OCI-LY7 (cell line): ENCODE measurements around the gene ALG8.

Experiments
- EZH2phosphoT487 ChIP-seq: fragments of 200-600 bp; sonication (generic); IDR thresholded peaks from 2 replicates; pipeline ENCODE4 v1.6.1; 2018; ENCODE audit warnings: low read depth, borderline replicate concordance, mild to moderate bottlenecking, mixed run types, antibody characterized with exemption, low read length, moderate library complexity, mixed read lengths
- TF ChIP-seq, protein P1 (sequence below): fragments of 200-600 bp; sonication (generic); conservative IDR thresholded peaks from 2 replicates; pipeline ENCODE4 v1.5.1; 2014; ENCODE audit warnings: mild to moderate bottlenecking, antibody characterized with exemption, low read length, moderate library complexity, mixed read lengths

DNA sequence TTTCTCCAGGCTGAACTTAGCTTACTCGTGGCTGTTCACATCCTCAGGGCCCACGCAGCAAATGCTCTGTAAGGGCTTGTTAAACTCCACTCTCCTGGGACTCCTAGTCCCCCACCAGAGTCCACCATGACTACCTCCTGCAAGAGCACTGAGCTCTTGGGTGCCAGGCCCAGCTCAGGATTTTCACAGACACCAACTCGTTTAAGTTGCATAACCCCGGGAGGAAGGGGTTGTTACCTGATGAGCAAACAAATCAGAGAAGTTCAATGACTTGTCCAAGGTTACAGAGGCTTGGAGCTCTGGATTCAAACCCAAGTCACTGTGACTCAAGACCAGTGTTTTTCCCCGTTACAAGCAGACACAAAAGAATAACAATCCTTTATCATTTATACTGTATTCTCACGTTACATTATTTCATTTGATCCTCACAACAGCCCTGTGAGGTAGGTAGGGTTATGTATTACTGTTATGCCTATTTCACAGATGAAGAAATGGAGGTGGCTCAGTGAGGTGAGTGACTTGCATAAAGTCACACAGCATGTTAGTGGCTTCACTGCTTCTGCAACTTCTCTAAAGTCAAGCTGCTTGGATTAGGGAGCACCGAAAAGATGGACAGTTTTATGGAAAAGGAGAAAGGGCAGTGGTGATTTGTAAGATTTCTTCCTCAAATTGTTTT lies 31.6 kb upstream of the ALG8 start:
- TF ChIP-seq, protein P1, sequence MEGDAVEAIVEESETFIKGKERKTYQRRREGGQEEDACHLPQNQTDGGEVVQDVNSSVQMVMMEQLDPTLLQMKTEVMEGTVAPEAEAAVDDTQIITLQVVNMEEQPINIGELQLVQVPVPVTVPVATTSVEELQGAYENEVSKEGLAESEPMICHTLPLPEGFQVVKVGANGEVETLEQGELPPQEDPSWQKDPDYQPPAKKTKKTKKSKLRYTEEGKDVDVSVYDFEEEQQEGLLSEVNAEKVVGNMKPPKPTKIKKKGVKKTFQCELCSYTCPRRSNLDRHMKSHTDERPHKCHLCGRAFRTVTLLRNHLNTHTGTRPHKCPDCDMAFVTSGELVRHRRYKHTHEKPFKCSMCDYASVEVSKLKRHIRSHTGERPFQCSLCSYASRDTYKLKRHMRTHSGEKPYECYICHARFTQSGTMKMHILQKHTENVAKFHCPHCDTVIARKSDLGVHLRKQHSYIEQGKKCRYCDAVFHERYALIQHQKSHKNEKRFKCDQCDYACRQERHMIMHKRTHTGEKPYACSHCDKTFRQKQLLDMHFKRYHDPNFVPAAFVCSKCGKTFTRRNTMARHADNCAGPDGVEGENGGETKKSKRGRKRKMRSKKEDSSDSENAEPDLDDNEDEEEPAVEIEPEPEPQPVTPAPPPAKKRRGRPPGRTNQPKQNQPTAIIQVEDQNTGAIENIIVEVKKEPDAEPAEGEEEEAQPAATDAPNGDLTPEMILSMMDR = no peak
- TF ChIP-seq EZH2phosphoT487 = no peak
